ENCODE measurements around the gene WIPF3.

DNA sequence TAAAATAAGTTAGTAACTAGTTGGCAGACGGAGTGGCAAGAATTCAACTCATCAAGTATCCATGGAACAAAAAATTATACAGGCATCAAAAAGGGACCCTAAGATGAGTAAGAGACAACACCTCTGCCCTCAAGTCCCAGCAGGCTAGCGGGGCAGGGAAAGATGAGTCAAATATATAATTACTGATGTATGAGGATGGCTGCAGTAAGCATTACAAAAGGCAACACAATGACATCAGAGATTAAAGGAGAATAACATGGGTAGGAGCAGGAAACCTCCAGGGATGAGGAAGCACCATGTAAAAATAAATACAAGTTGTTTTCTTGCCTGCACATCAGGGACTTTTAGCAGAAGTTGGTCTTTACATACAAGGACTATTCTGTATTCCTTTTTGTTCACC, 133.9 kb downstream of the WIPF3 start:
- no peak for TF ChIP-seq EZH2 (IDR thresholded peaks at IDR 0.05; ENCODE audit: borderline replicate concordance, low read length)
- TF ChIP-seq, protein P1, sequence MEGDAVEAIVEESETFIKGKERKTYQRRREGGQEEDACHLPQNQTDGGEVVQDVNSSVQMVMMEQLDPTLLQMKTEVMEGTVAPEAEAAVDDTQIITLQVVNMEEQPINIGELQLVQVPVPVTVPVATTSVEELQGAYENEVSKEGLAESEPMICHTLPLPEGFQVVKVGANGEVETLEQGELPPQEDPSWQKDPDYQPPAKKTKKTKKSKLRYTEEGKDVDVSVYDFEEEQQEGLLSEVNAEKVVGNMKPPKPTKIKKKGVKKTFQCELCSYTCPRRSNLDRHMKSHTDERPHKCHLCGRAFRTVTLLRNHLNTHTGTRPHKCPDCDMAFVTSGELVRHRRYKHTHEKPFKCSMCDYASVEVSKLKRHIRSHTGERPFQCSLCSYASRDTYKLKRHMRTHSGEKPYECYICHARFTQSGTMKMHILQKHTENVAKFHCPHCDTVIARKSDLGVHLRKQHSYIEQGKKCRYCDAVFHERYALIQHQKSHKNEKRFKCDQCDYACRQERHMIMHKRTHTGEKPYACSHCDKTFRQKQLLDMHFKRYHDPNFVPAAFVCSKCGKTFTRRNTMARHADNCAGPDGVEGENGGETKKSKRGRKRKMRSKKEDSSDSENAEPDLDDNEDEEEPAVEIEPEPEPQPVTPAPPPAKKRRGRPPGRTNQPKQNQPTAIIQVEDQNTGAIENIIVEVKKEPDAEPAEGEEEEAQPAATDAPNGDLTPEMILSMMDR (conservative IDR thresholded peaks at IDR 0.05 in 1 of 2, IDR thresholded peaks at IDR 0.05 in 1 of 2; ENCODE audit: extremely low read depth in 1 of 2, insufficient read depth in 1 of 2, low read depth in 1 of 2, low read length in 2 of 2) = no peak
